ENCODE data around the gene ZCCHC10.
A peak's percentile ranks its signal among the peaks of the same experiment; 100 is the strongest.
"Not testable (repeated sequence)": the region's sequence is repeated elsewhere in the genome, so short reads cannot be mapped to it uniquely, and the experiment has no call there.

The ZCCHC10 gene

DNA sequence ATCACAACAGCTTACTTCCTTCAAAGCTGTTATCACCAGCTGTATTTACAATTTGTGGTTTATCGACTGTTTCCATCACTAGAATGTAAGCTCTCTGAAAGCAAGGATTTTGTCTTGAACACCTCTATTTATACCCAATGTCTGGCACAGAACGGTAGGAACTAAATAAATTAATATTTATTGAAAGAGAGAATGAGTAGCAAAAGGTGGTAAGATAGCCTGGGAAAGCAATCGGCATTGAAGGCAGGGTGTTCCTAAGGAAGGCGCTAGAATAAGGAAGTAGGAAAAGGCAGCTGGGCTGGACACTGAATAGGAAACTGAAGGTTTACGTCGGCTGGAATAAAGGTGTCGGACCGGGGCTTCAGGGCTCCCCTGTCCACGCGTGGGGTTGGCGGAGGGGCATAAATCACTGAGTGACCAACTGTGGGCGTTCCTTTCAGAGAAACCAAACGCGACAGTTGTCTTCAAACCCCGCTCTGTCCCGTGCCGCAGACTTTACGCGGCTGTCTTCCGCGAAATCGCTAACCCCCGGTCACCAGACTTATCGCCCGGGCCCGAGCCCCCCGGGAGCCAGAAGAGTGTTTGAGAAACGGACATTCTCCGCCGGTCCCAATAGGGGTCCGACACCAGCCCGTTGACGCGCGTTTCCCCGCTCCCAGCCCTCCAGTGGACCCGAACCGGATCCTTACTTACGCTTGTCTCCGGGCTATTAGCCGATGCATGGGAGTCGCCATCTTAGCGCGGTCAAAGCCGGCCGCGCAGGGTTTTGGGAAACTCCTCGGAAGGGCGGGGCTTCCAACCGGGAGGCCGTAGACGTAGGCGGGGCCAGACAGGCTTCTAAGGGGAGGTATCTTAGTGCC is at the start of gene ZCCHC10:
ZCCHC10 (minus strand) TSS at position 746 of the 860 bp plus-strand sequence; CDS start at position 734, 12 bp downstream.
- DNase-seq (ENCODE audit: low read depth, low spot score), result peak; percentile 88

DNA sequence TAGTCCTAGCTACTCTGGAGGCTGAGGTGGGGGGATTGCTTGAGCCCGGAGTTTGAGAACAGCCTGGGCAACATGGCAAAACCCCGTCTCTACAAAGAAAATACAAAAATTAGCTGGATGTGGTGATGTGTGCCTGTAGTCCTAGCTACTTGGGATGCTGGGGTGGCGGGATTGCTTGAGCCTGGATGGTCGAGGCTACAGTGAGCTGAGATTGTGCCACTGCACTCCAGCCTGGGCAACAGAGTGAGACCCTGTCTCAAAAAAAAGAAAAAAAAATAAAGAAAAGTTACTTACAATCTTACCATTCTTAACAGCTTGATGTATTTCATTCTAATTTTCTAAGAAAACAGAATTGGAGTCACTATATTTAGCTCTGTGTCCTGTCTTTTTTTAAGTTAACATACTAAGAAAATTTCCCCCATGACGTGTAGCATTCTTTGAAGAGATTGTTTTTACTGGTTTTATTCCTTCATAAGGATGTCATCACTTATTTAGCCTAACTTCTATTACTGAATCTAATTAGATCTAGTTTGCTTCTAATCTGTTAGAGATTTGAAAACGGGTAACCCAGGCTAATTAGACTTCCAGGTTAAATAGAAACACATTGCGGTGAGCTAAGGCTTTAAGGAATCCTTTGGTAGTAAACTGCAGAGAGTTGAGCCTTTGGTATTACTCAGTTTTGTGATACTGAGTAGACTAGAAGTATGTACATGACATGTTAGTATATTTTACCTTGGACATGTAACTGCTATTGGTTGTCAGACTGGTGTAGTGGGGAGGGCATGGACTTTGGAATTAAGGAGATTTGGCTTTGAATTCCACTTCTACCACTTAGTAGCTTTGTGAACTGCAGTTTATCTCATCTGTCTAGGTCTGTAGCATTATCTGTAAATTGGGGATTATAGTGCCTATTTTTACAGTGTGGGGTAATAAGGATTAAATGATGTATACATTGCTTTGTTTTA is 49.5 kb upstream of the ZCCHC10 start:
- no peak for DNase-seq (ENCODE audit: low read depth, low spot score)

GRCh38 chr5:133072021-133072420 is 45.7 kb upstream of the ZCCHC10 start:
- no peak for DNase-seq (ENCODE audit: low read depth, low spot score)

GRCh38 chr5:133066045-133066444 is 39.7 kb upstream of the ZCCHC10 start:
- DNase-seq (ENCODE audit: low read depth, low spot score), result no peak

GRCh38 chr5:133065471-133065870 is 39.1 kb upstream of the ZCCHC10 start:
- DNase-seq (ENCODE audit: low read depth, low spot score), result no peak

GRCh38 chr5:133063965-133064364 is 37.6 kb upstream of the ZCCHC10 start:
- no peak for DNase-seq (ENCODE audit: low read depth, low spot score)

GRCh38 chr5:133062276-133062675 is 35.9 kb upstream of the ZCCHC10 start:
- DNase-seq (ENCODE audit: low read depth, low spot score), result no peak

GRCh38 chr5:133059621-133060020 is 33.3 kb upstream of the ZCCHC10 start:
- no peak for DNase-seq (ENCODE audit: low read depth, low spot score)

DNA sequence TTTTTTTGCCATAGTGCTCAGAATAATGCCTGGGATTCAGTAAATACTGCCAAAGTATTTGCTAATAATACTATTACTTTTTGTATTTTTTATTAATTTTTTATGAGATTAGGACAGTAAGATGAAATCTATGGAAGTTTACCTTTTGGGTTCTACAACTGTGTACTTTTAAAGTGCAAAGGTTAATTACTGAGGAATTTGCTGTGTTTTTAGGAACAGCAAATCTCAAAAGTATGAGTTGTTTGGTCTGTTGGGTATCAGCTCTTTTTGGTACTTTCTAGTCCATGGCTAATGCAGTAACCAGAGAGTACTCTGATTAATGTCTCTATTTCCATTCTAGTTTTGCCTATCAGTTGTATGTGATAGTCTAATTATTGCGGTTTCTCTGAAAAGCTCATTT is 30.5 kb upstream of the ZCCHC10 start:
- no peak for DNase-seq (ENCODE audit: low read depth, low spot score)

DNA sequence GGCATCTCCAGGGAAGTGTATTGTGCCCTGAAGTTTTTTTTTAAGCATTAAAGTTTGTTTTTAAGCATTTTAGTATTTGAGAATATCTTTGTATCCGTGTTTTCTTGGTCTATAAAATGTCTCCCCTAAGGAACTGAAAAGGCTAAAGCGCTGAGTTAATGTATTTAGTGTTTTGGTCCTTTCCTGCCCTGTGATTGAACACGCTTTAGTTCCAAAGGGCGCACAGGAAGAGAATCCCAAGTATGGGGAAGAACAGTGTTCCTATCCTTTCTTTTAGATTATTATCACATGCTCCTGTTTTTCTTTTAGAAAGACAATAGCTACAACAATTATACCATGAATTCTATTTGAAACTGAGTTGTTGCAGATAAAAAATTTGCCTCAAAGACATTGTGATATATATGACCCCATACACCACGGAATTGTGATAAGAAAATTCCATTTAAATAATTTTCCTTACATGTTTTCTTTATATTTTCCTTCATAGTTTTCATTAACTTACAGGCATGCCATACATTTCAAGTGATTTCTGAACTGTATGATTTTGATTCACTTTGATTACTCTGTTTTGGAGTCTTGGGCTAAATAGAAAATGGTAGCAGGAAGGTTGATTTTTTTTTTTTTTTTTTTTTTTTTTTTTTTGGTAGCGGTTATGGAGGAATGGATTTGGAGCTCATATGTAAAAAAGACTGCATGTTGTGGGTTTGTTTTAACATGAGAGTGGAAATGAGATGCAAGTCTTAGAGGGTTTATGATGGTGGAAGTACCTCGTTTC is 28.5 kb upstream of the ZCCHC10 start:
- DNase-seq (ENCODE audit: low read depth, low spot score), result no peak

GRCh38 chr5:133053448-133053847 is 27.1 kb upstream of the ZCCHC10 start:
- no peak for DNase-seq (ENCODE audit: low read depth, low spot score)

DNA sequence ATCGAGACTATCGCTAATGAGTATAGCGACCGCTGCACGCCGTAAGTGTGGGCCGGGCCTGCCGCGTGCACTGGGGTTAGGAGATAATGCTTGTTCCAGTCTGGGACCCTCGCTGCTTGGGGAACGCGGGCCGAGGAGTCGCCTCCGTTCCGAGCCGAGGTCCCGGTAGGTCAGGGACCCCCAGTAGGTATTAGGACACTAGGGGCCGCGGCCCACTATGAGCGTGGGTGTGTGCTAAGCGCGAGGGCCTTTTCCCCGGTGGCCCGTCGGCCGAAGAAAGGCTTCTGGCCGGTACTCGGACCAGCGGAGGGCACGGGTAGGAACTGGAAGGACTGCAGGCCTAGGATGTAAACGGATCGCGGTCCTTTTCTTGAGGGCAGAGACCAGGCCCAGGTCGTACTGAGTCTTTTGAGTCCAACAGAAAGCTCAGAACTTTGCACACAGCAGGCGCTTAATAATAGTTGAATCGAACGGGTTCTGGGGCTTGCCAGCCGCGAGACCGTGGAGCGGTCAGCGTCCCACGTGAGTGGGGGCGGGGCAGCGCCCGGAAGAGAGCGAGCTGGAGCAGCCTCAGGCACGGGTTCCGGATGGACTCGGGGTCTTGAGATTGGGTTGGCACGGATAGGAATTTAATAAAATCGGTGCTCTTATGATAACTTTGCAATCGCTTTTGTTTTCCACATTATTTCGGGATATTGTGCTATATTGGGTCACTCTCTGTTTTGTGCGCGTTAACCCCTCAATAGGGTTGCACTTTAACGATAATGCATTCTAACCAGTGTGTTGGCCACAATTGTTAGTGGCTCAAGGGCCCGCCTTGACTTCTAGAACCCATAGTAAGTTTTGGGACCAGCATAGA is 26.2 kb upstream of the ZCCHC10 start:
- DNase-seq (ENCODE audit: low read depth, low spot score), result no peak

DNA sequence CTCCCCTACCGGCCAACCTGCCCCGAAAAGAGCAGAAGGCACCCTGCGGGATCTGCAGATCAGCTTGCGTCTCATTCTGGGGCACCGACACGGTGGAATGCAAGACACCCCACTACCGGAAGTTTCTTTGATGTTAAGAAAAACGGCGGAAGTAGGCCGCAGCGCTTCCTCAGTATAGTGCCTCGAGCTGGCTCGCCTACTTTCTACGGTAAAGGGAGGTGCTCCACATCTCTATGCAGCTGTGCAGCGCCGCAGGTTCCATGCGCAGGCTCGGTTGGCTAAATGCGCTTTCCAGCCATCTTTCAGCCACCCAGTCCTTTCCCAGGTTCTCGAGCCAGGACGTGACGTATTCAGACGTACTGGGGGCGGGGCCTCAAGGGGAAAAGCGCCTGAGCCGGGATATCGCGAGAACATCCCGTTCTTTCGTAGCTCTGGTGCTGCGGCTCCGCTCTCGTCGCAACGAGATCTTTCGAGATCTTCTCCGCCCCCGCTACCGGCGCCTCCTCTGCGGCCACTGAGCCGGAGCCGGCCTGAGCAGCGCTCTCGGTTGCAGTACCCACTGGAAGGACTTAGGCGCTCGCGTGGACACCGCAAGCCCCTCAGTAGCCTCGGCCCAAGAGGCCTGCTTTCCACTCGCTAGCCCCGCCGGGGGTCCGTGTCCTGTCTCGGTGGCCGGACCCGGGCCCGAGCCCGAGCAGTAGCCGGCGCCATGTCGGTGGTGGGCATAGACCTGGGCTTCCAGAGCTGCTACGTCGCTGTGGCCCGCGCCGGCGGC is 25.4 kb upstream of the ZCCHC10 start, which contains the start of gene HSPA4:
HSPA4 (plus strand) TSS at position 472 of the 775 bp plus-strand sequence; CDS start at position 710, 238 bp downstream.
- DNase-seq (ENCODE audit: low read depth, low spot score), result peak; percentile 86

GRCh38 chr5:133051061-133051541 is 24.8 kb upstream of the ZCCHC10 start:
- DNase-seq (ENCODE audit: low read depth, low spot score), result no peak

DNA sequence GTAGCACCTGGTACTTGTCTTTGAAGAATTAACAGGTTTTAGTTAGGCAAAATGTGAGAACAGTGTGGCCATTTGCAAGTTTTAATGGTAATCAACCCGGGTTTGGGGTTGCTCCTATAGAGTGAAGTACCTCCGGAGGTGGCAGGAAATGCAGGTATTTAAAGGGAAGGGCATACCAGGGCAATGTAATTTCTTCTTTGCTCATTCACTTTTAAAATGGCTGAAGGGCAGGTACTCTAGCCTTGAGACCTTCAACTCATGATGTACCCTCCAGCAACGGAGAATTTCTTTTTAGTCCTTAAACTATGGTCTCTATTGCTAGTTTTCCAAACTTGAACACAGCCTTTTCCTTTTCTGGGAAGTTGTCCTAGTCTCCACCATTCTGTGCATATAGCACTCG is 24.2 kb upstream of the ZCCHC10 start:
- no peak for DNase-seq (ENCODE audit: low read depth, low spot score)

DNA sequence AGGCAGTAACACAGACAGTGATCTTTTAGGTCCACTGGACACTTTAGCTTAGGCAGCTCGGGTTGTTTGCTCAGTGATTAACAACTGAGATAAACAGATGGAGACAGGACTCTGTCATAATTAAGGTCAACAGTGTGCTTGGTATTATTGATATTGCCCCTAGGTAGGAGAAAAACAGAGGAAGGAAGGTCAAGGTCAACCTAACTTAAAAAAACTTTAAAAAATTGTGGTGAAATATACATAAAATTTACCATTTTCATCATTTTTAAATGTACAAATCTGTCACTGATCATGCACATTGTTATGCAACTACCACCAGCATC is 23.3 kb upstream of the ZCCHC10 start:
- no peak for DNase-seq (ENCODE audit: low read depth, low spot score)

GRCh38 chr5:133048993-133049725 is 22.8 kb upstream of the ZCCHC10 start:
- DNase-seq (ENCODE audit: low read depth, low spot score), result no peak

DNA sequence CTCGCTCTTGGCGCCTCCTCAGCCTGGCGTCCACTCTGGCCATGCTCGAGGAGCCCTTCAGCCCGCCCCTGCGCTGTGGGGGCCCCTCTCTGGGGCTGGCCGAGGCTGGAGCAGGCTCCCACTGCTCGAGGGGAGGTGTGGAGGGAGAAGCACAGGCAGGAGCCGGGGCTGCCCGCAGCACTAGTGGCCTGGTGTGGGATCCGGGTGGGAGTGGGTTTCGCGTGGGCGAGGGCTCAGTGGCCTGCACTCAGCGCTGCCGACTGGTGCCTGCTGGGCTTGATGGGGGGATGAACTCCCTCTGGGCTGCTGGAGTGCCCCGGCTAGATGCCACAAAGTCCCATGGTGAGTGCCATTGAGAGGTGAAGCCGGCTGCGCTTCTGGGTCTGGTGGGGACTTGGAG is 21.1 kb upstream of the ZCCHC10 start:
- DNase-seq (ENCODE audit: low read depth, low spot score), result no peak

GRCh38 chr5:133046560-133046959 is 20.2 kb upstream of the ZCCHC10 start:
- not testable (repeated sequence) for DNase-seq (ENCODE audit: low read depth, low spot score)

Measured in activated naive CD8-positive, alpha-beta T cell treated with anti-CD3 and anti-CD28 coated beads, Interleukin-2, amount 50 U/mL, for 16 hours (primary cell).